WTC11 (cell line): Measurements from ENCODE around the gene CERT1. TPM values are rescaled to one million over a fixed set of nuclear protein-coding genes. Genes with fewer than 3 reads are reported as not detected.

Experiments used
- ATAC-seq: fragments of 200-7000 bp; cut with Tn5 transposase; 2 replicates; pipeline ENCODE4 v1.10.0; 2021; ENCODE audit warnings: mild to moderate bottlenecking, moderate library complexity
- CTCF ChIA-PET: fragments of 300-600 bp; sonication (Branson Sonifier 250); formaldehyde crosslinking; loops from one replicate; lab custom pipeline; 2021; ENCODE audit warnings: antibody characterized with exemption; lab: Charles Lee
- POLR2A ChIA-PET: fragments of 350-600 bp; sonication (Branson Sonifier 250); formaldehyde crosslinking; loops from one replicate; lab custom pipeline; 2021; ENCODE audit warnings: antibody characterized with exemption; lab: Charles Lee
- DNase-seq: peaks from one replicate; pipeline ENCODE4 v3.0.0; 2021; ENCODE audit warnings: low spot score
- H3K27ac Mint-ChIP-seq: 2 replicates; pipeline ENCODE4 v1.8.0; 2021; ENCODE audit warnings: mixed read lengths
- H3K27me3 Mint-ChIP-seq: 2 replicates; pipeline ENCODE4 v1.8.0; 2021; ENCODE audit warnings: low read depth, mild to moderate bottlenecking, moderate library complexity, mixed read lengths
- H3K36me3 Mint-ChIP-seq: 2 replicates; pipeline ENCODE4 v1.8.0; 2021; ENCODE audit warnings: mixed read lengths
- H3K4me1 Mint-ChIP-seq: 2 replicates; pipeline ENCODE4 v1.8.0; 2022; ENCODE audit warnings: mixed read lengths
- H3K4me3 Mint-ChIP-seq: 2 replicates; pipeline ENCODE4 v1.8.0; 2021; ENCODE audit warnings: mild to moderate bottlenecking, moderate library complexity, mixed read lengths
- H3K9me3 Mint-ChIP-seq: 2 replicates; pipeline ENCODE4 v1.8.0; 2021; ENCODE audit warnings: mixed read lengths
- CREM ChIP-seq: sonication (generic); formaldehyde crosslinking; IDR thresholded peaks from 2 replicates; pipeline ENCODE4 v1.8.1; 2022; ENCODE audit warnings: mild to moderate bottlenecking, missing genetic modification reagents, moderate library complexity
- ESRRA ChIP-seq: sonication (generic); formaldehyde crosslinking; IDR thresholded peaks from 2 replicates; pipeline ENCODE4 v1.8.1; 2022; ENCODE audit warnings: mild to moderate bottlenecking, missing genetic modification reagents, borderline replicate concordance
- FOXK1 ChIP-seq: sonication (generic); formaldehyde crosslinking; IDR thresholded peaks from 2 replicates; pipeline ENCODE4 v1.8.0; 2022; ENCODE audit warnings: mild to moderate bottlenecking, moderate library complexity, missing genetic modification reagents
- NR2C2 ChIP-seq: sonication (generic); formaldehyde crosslinking; IDR thresholded peaks from 2 replicates; pipeline ENCODE4 v1.8.0; 2022; ENCODE audit warnings: mild to moderate bottlenecking, missing genetic modification reagents
- NR3C1 ChIP-seq: sonication (generic); formaldehyde crosslinking; conservative IDR thresholded peaks from 2 replicates; pipeline ENCODE4 v1.8.1; 2023; ENCODE audit warnings: low read depth, mild to moderate bottlenecking, missing genetic modification reagents
- SP1 ChIP-seq: sonication (generic); formaldehyde crosslinking; conservative IDR thresholded peaks from 2 replicates; pipeline ENCODE4 v1.8.1; 2022; ENCODE audit warnings: missing genetic modification reagents
- TP53 ChIP-seq: sonication (generic); formaldehyde crosslinking; IDR thresholded peaks from 2 replicates; pipeline ENCODE4 v1.8.1; 2023; ENCODE audit warnings: mild to moderate bottlenecking, missing genetic modification reagents
- ZNF121 ChIP-seq: sonication (generic); formaldehyde crosslinking; IDR thresholded peaks from 2 replicates; pipeline ENCODE4 v1.8.0; 2023; ENCODE audit warnings: missing genetic modification reagents
- ZNF138 ChIP-seq: sonication (generic); formaldehyde crosslinking; conservative IDR thresholded peaks from 2 replicates; pipeline ENCODE4 v1.8.1; 2022; ENCODE audit warnings: mild to moderate bottlenecking, moderate library complexity, missing genetic modification reagents
- ZNF263 ChIP-seq: sonication (generic); formaldehyde crosslinking; IDR thresholded peaks from 2 replicates; pipeline ENCODE4 v1.8.1; 2022; ENCODE audit warnings: low read depth, mild to moderate bottlenecking, moderate library complexity, missing genetic modification reagents
- total RNA-seq: library from RNA; stranded (reverse); gene quantifications from 3 replicates; pipeline ENCODE4 v1.2.3, GENCODE V29; 2021
- TF ChIP-seq, protein P1 (sequence below): sonication (generic); formaldehyde crosslinking; IDR thresholded peaks from 2 replicates; pipeline ENCODE4 v1.8.1; 2022; ENCODE audit warnings: low read depth, missing genetic modification reagents, borderline replicate concordance
- TF ChIP-seq, protein P2 (sequence below): sonication (generic); formaldehyde crosslinking; conservative IDR thresholded peaks from 2 replicates; pipeline ENCODE4 v1.8.1; 2022; ENCODE audit warnings: mild to moderate bottlenecking, missing genetic modification reagents
- TF ChIP-seq, protein P3 (sequence below): sonication (generic); formaldehyde crosslinking; IDR thresholded peaks from 2 replicates; pipeline ENCODE4 v1.8.0; 2023; ENCODE audit warnings: missing genetic modification reagents, mild to moderate bottlenecking, borderline replicate concordance
- TF ChIP-seq, protein P4 (sequence below): sonication (generic); formaldehyde crosslinking; IDR thresholded peaks from 2 replicates; pipeline ENCODE4 v1.8.1; 2023; ENCODE audit warnings: mild to moderate bottlenecking, missing genetic modification reagents
- TF ChIP-seq, protein P5 (sequence below): sonication (generic); formaldehyde crosslinking; IDR thresholded peaks from 2 replicates; pipeline ENCODE4 v1.8.0; 2022; ENCODE audit warnings: missing genetic modification reagents
- TF ChIP-seq, protein P6 (sequence below): fragments of 250-450 bp; sonication (Bioruptor Pico); IDR thresholded peaks from 2 replicates; pipeline ENCODE4 v1.9.0; 2021; ENCODE audit warnings: mild to moderate bottlenecking
- TF ChIP-seq, protein P7 (sequence below): sonication (generic); formaldehyde crosslinking; IDR thresholded peaks from 2 replicates; pipeline ENCODE4 v1.8.1; 2023; ENCODE audit warnings: mild to moderate bottlenecking, moderate library complexity, missing genetic modification reagents

Gene CERT1
- total RNA-seq, 1 experiment from 2014 or later = 50.8 TPM

DNA sequence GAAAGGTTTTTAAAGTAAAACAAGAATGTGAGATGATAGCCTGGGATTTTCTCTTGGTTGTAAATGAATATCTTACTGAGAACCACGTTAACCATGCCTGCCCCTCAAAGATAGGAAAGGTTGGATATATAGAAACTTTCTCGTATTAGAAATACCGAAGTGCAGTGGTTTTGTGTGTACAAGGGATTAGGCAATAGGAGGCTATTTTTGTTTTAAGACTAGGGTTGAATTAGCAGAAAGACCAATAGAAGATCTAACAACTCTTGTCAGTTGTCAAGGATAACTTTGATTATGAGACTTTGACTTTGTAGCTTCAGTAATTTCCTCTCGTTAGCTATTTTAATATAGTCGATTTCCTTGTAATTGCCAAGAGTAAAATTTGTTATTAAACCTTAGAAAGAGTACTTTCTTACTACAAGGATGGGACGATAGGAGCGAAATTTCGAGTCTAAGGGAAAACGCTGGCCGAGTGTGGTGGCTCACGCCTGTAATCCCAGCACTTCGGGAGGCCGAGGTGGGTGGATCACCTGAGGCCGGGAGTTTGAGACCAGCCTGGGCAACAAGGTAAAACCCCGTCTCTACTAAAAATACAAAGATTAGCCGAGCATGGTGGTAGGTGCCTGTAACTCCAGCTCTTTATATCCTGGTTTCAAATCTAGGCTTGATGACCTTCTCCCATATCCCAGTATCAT lies 1.1 kb upstream of the CERT1 start (continued):
- TF ChIP-seq FOXK1 = no peak

DNA sequence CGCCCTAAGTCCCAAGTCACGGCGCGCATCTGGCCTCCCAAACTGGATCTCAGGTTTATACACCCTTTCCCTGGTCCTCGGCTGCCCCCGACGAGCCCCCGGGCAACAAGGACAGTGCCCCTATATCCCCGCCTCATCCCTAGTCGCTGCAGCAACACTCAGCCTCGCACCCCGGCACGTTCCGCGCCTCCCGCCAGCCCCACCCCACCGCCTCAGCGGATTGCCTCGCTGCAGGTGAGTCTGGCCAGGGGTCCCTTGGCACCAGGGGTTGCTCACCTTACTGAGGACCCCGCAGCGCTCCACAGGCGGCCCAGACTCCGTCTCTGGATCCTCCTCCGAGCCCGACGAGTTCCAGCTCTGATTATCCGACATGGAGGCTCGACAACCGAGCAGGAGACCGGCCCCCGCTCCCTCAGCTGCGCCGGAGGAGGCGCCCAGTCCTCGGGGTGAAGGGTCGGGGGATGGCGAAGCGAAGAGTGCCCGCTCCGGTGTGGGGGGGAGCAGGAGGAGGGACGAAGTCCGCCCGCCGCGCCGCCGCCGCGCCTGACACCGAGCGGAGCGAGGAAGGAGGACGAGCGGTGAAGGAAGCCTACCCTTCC lies 494 bp downstream of the CERT1 start:
- Mint-ChIP-seq H3K4me1 (peaks cover 19% of the 10 kb centered on the region), H3K9me3 (peaks cover 10% of the 10 kb centered on the region), H3K36me3 (peaks cover under 1% of the 10 kb centered on the region; the same call in 1 of the 2 replicates), H3K4me3 (peak overlapping the region; percentile 93), H3K27me3 (no peaks in the 10 kb centered on the region), H3K27ac (peak overlapping the region; percentile 60; the same call in 1 of the 2 replicates)
- ChIA-PET CTCF (interaction anchor here (0.6 to 1.3 kb wide), 3 partner anchors 10 to 170 kb away, joined by 3 to 5 read pairs (median 3); no protein-coding TSS in a partner anchor), POLR2A (interaction anchor here (0.7 to 2.2 kb wide), 3 partner anchors 88 to 275 kb away, joined by 3 to 8 read pairs (median 3); partner anchors contain the start of genes ANKRD31 and HMGCR)
- DNase-seq (peak; percentile 56), ATAC-seq (peak; percentile 21)
- TF ChIP-seq TP53 (CRISPR knock-in tag) (0 out of 2 replicates have a peak, but pooled peaks have one; percentile 79), SP1 (CRISPR knock-in tag) (no peak), CREM (CRISPR knock-in tag) (0 out of 2 replicates have a peak, but pooled peaks have one; percentile 27), ZNF138 (no peak; the same call in 1 of the 2 replicates), NR3C1 (no peak), ZNF263 (CRISPR knock-in tag) (0 out of 2 replicates have a peak, but pooled peaks have one; percentile 36), ZNF121 (CRISPR knock-in tag) (no peak), NR2C2 (CRISPR knock-in tag) (no peak), ESRRA (CRISPR knock-in tag) (no peak)
- TF ChIP-seq, protein P1, sequence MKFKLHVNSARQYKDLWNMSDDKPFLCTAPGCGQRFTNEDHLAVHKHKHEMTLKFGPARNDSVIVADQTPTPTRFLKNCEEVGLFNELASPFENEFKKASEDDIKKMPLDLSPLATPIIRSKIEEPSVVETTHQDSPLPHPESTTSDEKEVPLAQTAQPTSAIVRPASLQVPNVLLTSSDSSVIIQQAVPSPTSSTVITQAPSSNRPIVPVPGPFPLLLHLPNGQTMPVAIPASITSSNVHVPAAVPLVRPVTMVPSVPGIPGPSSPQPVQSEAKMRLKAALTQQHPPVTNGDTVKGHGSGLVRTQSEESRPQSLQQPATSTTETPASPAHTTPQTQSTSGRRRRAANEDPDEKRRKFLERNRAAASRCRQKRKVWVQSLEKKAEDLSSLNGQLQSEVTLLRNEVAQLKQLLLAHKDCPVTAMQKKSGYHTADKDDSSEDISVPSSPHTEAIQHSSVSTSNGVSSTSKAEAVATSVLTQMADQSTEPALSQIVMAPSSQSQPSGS (CRISPR knock-in tag) = no peak
- TF ChIP-seq, protein P2, sequence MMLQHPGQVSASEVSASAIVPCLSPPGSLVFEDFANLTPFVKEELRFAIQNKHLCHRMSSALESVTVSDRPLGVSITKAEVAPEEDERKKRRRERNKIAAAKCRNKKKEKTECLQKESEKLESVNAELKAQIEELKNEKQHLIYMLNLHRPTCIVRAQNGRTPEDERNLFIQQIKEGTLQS (CRISPR knock-in tag) = no peak
- TF ChIP-seq, protein P3, sequence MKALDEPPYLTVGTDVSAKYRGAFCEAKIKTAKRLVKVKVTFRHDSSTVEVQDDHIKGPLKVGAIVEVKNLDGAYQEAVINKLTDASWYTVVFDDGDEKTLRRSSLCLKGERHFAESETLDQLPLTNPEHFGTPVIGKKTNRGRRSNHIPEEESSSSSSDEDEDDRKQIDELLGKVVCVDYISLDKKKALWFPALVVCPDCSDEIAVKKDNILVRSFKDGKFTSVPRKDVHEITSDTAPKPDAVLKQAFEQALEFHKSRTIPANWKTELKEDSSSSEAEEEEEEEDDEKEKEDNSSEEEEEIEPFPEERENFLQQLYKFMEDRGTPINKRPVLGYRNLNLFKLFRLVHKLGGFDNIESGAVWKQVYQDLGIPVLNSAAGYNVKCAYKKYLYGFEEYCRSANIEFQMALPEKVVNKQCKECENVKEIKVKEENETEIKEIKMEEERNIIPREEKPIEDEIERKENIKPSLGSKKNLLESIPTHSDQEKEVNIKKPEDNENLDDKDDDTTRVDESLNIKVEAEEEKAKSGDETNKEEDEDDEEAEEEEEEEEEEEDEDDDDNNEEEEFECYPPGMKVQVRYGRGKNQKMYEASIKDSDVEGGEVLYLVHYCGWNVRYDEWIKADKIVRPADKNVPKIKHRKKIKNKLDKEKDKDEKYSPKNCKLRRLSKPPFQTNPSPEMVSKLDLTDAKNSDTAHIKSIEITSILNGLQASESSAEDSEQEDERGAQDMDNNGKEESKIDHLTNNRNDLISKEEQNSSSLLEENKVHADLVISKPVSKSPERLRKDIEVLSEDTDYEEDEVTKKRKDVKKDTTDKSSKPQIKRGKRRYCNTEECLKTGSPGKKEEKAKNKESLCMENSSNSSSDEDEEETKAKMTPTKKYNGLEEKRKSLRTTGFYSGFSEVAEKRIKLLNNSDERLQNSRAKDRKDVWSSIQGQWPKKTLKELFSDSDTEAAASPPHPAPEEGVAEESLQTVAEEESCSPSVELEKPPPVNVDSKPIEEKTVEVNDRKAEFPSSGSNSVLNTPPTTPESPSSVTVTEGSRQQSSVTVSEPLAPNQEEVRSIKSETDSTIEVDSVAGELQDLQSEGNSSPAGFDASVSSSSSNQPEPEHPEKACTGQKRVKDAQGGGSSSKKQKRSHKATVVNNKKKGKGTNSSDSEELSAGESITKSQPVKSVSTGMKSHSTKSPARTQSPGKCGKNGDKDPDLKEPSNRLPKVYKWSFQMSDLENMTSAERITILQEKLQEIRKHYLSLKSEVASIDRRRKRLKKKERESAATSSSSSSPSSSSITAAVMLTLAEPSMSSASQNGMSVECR (CRISPR knock-in tag) = peak; percentile 70; the same call in 1 of the 2 replicates
- TF ChIP-seq, protein P4, sequence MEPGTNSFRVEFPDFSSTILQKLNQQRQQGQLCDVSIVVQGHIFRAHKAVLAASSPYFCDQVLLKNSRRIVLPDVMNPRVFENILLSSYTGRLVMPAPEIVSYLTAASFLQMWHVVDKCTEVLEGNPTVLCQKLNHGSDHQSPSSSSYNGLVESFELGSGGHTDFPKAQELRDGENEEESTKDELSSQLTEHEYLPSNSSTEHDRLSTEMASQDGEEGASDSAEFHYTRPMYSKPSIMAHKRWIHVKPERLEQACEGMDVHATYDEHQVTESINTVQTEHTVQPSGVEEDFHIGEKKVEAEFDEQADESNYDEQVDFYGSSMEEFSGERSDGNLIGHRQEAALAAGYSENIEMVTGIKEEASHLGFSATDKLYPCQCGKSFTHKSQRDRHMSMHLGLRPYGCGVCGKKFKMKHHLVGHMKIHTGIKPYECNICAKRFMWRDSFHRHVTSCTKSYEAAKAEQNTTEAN (CRISPR knock-in tag) = peak; percentile 45; the same call in 1 of the 2 replicates
- TF ChIP-seq, protein P5, sequence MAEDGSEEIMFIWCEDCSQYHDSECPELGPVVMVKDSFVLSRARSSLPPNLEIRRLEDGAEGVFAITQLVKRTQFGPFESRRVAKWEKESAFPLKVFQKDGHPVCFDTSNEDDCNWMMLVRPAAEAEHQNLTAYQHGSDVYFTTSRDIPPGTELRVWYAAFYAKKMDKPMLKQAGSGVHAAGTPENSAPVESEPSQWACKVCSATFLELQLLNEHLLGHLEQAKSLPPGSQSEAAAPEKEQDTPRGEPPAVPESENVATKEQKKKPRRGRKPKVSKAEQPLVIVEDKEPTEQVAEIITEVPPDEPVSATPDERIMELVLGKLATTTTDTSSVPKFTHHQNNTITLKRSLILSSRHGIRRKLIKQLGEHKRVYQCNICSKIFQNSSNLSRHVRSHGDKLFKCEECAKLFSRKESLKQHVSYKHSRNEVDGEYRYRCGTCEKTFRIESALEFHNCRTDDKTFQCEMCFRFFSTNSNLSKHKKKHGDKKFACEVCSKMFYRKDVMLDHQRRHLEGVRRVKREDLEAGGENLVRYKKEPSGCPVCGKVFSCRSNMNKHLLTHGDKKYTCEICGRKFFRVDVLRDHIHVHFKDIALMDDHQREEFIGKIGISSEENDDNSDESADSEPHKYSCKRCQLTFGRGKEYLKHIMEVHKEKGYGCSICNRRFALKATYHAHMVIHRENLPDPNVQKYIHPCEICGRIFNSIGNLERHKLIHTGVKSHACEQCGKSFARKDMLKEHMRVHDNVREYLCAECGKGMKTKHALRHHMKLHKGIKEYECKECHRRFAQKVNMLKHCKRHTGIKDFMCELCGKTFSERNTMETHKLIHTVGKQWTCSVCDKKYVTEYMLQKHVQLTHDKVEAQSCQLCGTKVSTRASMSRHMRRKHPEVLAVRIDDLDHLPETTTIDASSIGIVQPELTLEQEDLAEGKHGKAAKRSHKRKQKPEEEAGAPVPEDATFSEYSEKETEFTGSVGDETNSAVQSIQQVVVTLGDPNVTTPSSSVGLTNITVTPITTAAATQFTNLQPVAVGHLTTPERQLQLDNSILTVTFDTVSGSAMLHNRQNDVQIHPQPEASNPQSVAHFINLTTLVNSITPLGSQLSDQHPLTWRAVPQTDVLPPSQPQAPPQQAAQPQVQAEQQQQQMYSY (CRISPR knock-in tag) = no peak
- TF ChIP-seq, protein P6, sequence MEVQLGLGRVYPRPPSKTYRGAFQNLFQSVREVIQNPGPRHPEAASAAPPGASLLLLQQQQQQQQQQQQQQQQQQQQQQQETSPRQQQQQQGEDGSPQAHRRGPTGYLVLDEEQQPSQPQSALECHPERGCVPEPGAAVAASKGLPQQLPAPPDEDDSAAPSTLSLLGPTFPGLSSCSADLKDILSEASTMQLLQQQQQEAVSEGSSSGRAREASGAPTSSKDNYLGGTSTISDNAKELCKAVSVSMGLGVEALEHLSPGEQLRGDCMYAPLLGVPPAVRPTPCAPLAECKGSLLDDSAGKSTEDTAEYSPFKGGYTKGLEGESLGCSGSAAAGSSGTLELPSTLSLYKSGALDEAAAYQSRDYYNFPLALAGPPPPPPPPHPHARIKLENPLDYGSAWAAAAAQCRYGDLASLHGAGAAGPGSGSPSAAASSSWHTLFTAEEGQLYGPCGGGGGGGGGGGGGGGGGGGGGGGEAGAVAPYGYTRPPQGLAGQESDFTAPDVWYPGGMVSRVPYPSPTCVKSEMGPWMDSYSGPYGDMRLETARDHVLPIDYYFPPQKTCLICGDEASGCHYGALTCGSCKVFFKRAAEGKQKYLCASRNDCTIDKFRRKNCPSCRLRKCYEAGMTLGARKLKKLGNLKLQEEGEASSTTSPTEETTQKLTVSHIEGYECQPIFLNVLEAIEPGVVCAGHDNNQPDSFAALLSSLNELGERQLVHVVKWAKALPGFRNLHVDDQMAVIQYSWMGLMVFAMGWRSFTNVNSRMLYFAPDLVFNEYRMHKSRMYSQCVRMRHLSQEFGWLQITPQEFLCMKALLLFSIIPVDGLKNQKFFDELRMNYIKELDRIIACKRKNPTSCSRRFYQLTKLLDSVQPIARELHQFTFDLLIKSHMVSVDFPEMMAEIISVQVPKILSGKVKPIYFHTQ (CRISPR knock-in tag) = no peak
- TF ChIP-seq, protein P7, sequence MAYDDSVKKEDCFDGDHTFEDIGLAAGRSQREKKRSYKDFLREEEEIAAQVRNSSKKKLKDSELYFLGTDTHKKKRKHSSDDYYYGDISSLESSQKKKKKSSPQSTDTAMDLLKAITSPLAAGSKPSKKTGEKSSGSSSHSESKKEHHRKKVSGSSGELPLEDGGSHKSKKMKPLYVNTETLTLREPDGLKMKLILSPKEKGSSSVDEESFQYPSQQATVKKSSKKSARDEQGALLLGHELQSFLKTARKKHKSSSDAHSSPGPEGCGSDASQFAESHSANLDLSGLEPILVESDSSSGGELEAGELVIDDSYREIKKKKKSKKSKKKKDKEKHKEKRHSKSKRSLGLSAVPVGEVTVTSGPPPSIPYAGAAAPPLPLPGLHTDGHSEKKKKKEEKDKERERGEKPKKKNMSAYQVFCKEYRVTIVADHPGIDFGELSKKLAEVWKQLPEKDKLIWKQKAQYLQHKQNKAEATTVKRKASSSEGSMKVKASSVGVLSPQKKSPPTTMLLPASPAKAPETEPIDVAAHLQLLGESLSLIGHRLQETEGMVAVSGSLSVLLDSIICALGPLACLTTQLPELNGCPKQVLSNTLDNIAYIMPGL = peak; percentile 87
